ENCODE data around the gene DPEP1.
"Not testable (repeated sequence)": the region's sequence is repeated elsewhere in the genome, so short reads cannot be mapped to it uniquely, and the experiment has no call there.

Gene DPEP1

DNA sequence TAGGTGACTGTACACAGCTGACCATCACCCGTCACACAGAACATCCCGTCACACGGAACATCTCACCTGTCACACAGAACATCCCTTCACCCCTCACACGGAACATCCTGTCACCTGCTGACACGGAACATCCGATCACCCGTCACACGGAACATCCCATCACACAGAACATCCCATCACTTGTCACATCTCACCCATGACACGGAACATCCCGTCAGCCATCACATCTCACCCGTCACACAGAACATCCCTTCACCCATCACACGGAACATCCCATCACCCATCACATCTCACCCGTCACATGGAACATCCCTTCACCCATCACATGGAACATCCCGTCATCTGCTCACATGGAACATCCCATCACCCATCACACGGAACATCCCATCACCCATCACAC, 34.1 kb upstream of the DPEP1 start:
- no peak for DNase-seq

DNA sequence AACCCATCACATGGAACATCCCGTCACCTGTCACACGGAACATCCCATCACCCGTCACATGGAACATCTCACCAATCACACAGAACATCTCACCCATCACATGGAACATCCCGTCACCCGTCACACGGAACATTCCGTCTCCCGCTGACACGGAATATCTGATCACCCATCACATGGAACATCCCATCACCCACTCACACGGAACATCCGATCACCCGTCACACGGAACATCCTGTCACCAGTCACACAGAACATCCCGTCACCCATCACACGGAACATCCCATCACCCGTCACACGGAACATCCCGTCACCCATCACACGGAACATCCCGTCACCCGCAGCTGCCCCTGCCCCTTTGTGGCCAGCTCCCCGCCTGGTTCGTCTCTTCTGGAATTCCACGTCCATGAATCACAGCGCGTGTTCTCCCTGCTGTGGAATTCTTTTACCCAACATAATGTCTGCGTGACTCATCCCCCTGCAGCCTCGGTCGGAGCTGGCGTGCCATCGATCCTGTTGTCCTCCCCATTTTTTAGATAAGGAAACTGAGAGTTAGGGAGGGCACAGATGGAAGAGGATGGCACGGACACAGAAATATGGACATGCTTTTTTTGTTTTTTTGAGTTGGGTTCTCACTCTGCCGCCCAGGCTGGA, 32.3 kb upstream of the DPEP1 start:
- no peak for DNase-seq

- no peak for DNase-seq
These were observed 31.4 kb upstream of the DPEP1 start for GRCh38 chr16:89581861-89582563.

DNA sequence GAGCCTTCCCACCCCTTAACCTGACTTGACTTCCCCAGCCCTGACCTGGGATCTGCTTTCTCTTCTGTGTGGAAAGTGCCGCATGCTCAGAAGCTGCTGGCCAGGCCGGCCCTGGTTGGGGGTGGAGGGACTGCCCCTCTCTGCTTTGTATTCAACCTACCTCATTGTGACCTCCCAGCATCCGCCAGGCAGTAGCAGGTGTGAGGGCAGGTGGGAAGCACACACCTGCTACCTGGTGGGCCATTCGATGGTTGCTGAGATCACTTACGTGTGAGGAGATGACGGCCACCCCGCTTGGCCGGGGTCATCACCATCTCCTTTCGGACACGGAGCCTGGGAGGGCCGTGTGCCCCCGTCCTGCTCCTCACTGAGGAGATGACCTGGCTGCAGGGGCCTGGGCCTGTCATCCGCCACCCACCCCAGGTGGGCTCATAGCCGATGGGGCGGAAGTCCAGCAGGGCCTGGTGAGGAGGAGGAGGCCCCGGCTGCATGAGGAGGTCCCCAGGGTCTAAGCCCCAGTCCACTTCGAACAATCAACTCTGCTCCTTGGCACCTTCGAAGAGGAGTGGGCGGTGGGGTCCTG, 30.7 kb upstream of the DPEP1 start:
- no peak for DNase-seq

DNA sequence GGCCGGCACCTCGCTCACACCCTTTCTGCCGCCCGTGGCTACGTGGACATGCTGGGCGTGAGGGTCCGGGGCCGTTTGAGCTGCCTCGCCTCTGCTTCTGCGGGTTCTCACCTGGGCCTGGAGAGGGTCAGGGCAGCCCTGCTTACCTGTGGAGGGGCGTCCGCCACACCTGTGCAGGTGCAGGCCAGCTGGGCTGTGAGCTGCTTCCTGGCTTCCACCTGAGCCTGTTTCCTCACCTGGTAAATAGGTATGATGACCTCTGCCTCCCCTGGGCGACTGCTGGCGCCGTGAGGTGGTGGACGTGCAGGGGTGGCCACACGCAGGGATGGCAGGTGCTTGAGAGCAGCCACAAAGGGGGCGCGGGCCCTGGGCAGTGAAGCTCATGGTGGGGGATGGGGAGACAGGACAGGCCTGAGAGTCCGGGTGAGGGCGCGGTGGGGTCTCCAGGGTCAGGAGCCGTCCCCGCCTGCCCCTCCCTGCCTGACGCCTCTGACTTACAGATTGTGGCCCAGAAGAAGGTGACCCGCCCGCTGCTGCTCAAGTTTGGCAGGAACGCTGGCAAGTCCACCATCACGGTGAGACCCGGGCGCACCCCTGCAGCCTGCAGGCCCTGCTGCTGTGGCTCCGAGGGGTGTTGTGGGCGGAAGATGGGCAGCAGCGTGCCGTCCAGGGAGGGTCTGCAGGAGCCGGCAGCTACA, 30.1 kb upstream of the DPEP1 start:
- DNase-seq: no peak

GRCh38 chr16:89583895-89584644, 29.4 kb upstream of the DPEP1 start:
- DNase-seq: no peak

GRCh38 chr16:89584768-89585549, 28.5 kb upstream of the DPEP1 start:
- DNase-seq: no peak

GRCh38 chr16:89586218-89586617, 27.2 kb upstream of the DPEP1 start:
- DNase-seq: no peak

- DNase-seq: no peak
These were observed 26.6 kb upstream of the DPEP1 start for GRCh38 chr16:89586853-89587252.

DNA sequence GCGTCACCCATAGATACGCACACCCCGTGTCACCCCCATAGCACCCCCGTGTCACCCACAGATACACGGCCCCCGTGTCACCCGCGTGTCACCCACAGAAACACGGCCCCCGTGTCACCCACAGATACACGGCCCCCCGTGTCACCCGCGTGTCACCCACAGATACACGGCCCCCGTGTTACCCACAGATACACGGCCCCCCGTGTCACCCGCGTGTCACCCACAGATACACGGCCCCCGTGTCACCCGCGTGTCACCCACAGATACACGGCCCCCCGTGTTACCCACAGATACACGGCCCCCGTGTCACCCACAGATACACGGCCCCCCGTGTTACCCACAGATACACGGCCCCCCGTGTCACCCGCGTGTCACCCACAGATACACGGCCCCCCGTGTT, 25.8 kb upstream of the DPEP1 start:
- DNase-seq: not testable (repeated sequence)

- no peak for DNase-seq
These were observed 24.9 kb upstream of the DPEP1 start for GRCh38 chr16:89588413-89589109.

DNA sequence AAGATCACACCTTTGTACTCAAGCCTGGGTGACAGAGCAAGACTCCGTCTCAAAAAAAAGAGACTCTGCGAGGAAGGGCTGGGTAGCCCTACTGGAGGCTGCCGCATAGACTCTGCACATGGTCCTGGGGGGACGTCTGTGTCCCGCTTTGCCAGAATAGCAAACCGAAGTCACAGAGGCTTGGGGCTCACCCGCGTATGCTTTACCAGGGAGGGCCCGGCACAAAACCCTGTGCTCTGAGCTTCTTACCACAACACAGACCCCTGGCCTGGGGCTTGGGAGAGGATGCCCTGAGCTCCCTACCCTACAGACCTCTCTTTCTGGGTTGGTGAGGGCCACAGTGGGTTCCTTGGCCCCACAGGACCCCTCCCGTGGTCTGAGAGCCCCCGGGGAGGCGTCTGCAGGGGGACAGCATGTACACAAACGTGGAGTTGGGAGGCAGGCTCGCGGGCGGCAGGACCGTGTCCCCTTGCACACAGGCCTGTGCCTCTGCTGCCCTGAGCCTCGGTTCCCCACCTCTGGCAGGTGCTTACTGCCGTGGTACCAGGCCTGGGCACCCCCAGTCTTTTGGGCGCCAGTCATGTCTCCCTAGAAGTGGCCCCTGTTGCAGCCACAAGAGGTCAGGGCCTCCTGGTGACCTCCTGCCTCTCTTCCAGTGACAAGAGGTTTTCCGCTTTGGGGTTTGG, 24.1 kb upstream of the DPEP1 start:
- no peak for DNase-seq

DNA sequence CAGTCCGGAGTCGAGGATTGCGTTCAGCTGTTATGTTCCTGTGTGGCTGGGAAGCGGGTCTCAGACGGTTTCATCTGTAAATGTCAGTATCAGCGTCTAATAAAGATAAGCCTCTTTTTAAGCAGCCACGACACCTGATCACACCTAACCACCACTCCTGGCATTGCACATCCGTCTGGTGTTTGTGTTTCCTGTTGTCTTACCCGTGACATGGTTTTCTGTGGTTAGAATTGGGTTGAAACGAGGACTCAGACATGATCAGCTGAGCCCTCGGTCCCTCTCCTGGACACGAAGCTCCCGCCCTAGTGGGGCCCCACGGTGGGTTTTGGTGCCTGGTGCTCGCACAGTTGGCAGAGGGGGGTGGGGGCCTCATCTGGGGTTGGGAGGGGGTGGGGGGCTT, 19.6 kb upstream of the DPEP1 start:
- no peak for DNase-seq

DNA sequence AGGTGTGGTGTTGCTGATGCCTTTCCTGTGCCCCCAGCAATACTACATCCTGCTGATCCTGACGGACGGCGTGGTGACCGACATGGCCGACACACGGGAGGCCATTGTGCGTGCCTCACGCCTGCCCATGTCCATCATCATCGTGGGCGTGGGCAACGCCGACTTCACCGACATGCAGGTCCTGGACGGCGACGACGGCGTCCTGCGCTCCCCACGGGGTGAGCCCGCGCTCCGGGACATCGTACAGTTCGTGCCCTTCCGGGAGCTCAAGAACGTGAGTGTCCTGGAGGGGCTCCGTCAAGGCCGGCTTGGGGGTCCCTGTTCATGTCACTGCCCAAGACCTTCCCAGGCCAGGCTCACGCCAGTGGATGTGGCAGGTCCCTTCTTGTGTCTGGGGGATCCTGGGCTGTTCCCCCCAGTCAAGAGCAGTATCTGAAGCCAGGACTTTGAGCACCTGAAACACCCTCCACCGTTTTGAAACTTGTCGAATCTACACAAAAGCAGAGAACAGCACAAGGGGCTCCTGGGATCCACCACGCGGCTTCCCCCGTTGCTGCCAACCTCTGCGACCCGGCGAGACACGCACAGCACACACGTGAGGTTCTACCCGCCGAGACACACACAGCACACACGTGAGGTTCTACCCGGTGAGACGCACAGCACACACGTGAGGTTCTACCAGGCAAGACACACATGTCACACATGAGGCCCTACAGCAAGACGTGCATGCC, 17.9 kb upstream of the DPEP1 start:
- no peak for DNase-seq

GRCh38 chr16:89596061-89596689, 17.3 kb upstream of the DPEP1 start:
- DNase-seq: no peak

DNA sequence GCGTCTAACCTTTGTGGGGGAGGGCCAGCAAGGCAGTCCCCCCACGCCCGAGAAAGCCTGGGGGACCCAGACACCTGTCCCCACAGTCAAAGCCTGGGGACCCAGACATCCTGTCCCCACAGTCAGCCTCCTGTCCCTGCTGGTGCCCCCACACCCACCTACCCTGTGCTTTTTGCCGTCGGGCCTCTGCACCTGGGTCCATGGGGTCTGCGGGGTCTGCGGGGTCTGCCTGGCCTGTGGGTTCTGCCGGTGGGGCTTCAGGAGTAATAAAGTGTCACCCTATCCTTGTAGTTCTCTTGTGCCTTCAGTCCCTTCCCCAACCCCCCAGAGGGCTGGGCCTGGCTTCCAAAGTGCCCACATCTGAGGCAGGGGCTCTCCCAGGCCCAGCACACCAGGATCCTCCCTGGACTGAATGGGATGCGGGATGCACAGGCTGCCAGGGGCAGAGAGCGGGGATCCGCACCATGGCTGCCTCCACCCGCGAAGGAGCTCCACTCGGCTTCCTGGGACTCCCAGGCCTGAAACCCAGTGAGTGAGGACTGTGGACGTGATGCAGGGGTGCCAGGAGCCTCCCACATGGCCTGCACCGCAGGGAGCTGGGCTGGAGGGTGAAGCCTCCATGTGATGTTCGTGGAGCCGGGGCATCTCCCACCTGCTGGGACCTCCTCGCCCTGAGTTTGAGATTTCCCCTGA, 16.3 kb upstream of the DPEP1 start:
- no peak for DNase-seq

DNA sequence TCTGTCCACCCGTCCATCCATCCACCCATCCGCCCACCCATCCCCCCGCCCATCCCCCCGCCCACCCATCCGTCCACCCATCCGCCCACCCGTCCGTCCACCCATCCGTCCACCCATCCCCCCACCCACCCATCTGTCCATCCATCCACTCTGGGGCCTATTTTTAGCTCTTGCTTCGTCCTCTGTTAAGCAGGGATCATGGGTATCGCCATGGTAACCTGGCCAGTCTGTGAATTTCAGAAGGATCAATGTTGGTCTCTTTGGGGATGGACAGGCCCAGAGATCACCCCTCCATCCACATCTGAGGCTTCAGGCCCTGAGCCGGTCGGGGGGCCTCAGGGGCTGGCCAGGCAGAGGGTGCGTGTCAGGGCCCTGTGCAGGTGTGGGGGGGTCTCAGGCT, 15.2 kb upstream of the DPEP1 start:
- DNase-seq: peak; percentile 23

DNA sequence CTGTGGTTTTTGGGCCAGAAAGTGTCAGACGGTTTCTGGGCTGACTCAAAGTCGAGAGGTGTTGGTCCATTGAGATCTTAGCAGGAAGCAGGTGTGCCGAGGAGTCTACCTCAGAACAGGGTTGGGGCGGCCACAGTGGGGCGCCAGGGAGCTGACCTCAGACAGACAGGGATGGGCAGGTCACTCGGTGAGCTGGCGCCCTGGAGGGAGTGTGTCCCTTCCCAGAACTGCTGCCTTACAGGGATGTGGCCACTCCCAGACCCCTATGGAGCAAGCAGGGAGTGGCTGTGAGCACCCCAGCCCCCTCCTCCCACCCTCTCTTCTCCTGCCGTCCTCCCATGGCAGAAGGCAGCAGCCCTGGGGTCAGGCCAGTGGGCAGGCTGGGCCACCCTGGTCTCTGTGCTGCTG, 14.0 kb upstream of the DPEP1 start:
- peak; percentile 32 for DNase-seq

DNA sequence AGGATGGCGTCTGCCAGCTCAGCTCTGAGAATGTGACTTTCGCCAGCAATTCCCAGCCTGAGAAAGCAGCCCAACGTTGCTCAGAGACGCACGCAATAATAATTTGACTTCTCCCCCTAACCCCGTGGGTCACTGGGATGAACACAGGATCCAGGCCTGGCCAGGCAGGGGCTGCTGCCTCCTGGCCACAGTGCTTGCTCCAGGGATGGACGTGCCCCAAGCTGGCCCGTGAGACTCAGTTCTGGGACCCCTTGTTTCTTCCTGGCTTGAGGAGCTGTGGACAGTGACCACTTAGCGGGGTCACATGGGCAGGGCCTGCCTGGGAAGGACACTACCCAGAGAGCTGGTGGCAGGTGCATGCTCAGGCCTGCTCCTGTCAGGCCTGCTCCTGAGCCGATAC, 13.5 kb upstream of the DPEP1 start:
- no peak for DNase-seq
